RWPE1 (cell line): Measurements from ENCODE around the gene SLX4.
A peak's percentile ranks its signal among the peaks of the same experiment; 100 is the strongest.

Experiments
- CTCF ChIA-PET: fragments of 350-600 bp; sonication (Branson Sonifier 250); formaldehyde crosslinking; extraction: SDS; loops from one replicate; lab custom pipeline; 2021; lab: Yijun Ruan, JAX
- POLR2A ChIA-PET: fragments of 400-600 bp; formaldehyde crosslinking; extraction: SDS; loops from one replicate; lab custom pipeline; 2020; ENCODE audit warnings: antibody characterized with exemption; ENCODE audit not compliant: low non-redundant PET; lab: Yijun Ruan, JAX
- DNase-seq: peaks from one replicate; pipeline ENCODE4 v3.0.0; 2012; ENCODE audit warnings: low spot score
- H3K27ac ChIP-seq: fragments of 450-650 bp; 2 replicates; pipeline ENCODE4 v1.5.1; 2017
- TF ChIP-seq, protein P1 (sequence below): fragments of 450-650 bp; conservative IDR thresholded peaks from 2 replicates; pipeline ENCODE4 v1.5.1; 2017; ENCODE audit warnings: low read depth, mild to moderate bottlenecking

SLX4 gene

DNA sequence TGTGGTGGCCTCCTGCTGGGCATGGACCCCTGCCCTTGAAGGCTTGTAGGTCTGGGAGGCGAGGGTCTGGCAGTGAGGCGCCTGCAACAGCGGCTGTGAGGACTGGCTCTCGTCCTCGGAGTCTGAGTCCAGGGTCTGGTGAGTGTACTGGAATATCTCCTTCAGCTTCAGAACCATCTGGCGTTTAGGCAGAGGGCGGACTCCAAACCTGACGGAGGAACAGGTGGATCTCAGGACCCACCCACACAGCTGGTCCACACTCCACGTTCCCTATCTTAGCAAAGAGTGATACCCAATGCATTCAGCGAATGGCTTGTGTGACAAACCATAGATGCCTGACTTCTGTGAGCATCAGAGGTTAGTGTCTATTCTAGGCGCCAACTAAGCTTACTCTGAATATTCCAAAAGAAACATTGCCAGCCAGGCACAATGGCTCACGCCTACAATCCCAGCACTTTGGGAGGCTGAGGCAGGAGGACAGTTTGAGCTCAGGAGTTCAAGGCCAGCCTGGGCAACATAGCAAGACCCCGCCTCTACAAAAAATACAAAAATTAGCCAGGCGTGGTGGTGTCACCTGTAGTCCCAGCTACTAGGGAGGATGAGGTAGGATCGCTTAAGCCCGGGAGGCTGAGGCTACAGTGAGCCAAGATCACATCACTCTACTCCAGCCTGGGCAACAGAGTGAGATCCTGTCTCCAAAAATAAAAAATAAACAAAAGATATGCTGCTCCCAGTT is 27.9 kb downstream of the SLX4 start:
- no peak for DNase-seq
- ChIA-PET CTCF (no interaction called here), POLR2A (no interaction called here)
- H3K27ac ChIP-seq = no peak overlapping the region
- TF ChIP-seq, protein P1, sequence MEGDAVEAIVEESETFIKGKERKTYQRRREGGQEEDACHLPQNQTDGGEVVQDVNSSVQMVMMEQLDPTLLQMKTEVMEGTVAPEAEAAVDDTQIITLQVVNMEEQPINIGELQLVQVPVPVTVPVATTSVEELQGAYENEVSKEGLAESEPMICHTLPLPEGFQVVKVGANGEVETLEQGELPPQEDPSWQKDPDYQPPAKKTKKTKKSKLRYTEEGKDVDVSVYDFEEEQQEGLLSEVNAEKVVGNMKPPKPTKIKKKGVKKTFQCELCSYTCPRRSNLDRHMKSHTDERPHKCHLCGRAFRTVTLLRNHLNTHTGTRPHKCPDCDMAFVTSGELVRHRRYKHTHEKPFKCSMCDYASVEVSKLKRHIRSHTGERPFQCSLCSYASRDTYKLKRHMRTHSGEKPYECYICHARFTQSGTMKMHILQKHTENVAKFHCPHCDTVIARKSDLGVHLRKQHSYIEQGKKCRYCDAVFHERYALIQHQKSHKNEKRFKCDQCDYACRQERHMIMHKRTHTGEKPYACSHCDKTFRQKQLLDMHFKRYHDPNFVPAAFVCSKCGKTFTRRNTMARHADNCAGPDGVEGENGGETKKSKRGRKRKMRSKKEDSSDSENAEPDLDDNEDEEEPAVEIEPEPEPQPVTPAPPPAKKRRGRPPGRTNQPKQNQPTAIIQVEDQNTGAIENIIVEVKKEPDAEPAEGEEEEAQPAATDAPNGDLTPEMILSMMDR = no peak

DNA sequence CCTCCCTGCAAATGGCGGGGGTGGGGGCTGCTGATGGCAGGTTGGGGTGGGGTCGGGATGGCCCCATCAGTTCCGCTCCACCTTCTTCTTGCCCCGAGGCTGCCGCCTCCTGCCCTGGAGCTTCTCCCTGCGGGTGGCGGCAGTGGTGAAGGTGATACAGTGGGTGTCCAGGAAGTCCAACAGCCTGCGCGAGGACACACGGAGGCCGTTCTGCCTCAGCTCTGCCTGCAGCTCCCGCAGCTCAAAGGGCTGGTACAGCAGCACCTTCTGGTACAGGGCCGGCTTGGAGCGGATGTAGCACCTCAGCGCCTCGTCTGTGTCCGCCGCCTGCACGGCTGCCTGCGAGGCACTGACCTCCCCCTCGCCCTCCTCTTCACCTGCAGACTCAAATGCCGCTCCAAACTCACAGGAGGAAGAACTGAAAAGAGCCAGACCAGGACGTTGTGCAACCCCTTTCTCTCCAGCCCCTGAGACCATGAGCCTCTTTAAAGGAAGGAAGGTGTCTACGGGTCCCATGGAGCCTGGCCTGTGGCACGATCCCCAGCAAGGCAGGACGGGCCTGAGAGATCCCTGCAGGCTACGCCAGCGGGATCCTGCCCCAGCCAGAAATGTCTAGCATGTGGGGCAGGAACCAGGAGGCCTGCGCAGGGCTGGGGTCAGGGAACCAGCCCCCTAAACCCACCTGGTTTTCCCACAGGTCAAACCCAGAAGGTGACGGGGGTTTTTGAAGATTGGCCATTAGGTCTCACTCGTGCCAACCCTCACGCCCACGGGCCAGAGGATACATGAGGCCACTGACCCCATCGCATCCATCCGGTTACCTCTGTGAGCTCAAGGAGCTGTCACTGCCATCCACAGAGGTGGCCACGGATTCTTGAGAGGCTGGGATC is 28.9 kb downstream of the SLX4 start:
- ChIA-PET POLR2A (no interaction called here), CTCF (no interaction called here)
- TF ChIP-seq, protein P1 = no peak
- H3K27ac ChIP-seq = no peak overlapping the region
- DNase-seq = no peak

DNA sequence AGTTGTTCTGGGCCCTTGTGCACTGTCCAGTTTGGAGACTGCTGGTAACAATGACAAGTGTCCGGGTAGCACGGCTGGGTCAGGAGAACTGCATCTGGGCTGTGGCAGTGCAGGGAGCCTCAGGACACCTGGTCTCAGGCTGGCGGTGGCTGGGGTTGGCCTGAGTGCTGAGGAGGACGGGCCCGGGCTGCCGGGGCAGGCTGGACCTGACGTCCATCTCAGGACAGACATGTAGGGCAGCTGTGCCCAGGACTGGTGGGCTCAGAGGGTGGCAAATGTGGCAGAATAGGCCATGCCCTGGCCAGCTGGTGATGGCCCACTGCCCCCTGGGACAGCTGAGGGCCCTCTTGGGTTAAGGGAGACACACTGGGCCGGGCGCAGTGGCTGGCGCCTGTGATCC is 30.0 kb downstream of the SLX4 start:
- TF ChIP-seq, protein P1 = no peak
- H3K27ac ChIP-seq = no peak overlapping the region
- CTCF ChIA-PET = no interaction called here
- DNase-seq = no peak
- POLR2A ChIA-PET = no interaction called here

DNA sequence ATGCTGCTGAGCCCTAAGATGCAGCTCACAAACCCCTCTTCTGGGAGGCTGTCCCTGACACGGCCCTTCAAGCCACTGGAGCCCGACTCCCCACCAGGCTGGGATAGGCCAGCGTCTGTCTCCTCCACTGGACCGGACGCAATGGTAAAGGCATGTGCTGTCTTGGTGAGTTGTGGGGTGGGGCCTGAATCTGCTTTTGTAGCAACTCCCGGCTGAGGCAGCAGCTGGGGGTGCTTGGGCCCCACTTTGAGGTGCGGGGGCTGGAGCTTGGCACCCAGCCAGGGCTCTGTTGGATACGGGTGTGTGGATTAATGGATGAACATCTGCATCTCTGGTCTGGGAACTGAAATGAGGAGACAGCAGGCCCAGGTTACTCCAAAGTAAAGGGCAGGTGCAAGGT is 30.7 kb downstream of the SLX4 start:
- POLR2A ChIA-PET = no interaction called here
- TF ChIP-seq, protein P1 = no peak
- peak overlapping the region; percentile 53; the same call in 1 of the 2 replicates for H3K27ac ChIP-seq
- CTCF ChIA-PET = no interaction called here
- DNase-seq = no peak

DNA sequence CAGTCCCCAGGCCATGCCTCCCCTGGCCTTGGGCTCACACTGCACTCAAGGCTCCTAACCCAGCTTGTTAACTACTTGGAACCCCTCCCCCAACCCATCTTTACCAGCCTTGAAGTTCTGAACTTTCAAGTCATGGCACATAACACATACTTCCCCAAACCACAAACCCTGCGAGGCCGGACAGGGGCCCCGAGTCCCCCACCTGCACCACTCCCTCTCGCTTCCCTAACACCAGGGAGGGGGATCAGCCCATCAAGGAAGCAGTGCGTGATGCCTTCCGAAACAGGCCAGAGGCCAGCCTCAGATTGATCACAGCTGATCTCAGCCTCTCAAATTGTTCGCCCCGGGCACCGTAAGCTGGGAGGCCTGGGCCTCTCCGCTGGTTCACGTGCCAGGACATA is 31.2 kb downstream of the SLX4 start:
- ChIA-PET CTCF (no interaction called here), POLR2A (no interaction called here)
- TF ChIP-seq, protein P1 = no peak
- DNase-seq = no peak
- H3K27ac ChIP-seq = peak overlapping the region; percentile 53

DNA sequence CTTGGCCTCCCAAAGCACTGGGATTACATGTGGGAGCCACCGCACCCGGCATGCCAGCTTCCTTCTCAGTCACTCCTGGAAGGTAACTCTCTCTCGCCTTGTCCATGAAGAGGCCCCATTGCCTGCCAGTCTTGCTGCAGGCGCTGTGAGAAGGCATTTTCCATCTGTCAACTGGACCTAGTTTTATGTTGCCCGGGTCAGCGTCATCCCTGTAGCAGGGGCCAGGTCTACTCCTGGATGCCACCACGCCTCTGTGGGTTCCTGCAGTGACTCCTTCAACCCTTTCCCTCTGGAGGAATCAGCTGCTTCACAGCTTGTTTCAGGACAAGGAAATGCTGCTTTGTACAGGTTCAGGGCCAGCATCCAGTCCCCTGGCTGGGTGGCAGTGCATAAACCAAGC is 31.6 kb downstream of the SLX4 start:
- CTCF ChIA-PET = no interaction called here
- POLR2A ChIA-PET = no interaction called here
- TF ChIP-seq, protein P1 = no peak
- peak overlapping the region; percentile 53 for H3K27ac ChIP-seq
- DNase-seq = no peak
